ENCODE results near the gene ORC3.

DNA sequence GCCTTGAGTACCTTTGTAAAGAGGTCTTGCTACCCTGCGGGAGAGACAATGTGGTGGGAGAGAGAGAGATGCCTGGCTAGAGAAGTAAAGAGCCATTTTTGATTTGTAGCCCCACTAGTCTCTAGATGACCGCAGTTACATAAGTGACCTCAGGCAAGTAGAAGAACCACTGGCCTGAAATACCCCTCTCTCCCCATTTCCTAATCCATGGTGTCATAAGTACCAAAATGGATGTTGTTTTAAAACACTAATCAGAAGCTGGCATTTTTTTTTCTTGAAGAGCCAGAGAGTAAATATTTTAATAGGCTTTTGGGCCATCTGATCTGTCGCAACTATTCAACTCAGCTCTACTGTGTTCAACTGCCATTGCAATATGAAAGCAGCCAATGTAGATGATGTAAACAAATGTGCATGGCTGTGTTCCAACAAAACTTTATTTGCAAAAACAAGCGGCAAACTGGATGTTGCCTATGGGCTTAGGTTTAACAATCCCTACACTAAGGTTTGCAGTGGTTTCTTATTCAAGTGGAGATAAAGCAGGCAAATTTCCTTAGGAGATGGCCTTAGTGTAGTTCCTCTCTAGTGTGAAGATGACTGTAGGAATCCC is 36.7 kb upstream of the ORC3 start:
- TF ChIP-seq, protein P1, sequence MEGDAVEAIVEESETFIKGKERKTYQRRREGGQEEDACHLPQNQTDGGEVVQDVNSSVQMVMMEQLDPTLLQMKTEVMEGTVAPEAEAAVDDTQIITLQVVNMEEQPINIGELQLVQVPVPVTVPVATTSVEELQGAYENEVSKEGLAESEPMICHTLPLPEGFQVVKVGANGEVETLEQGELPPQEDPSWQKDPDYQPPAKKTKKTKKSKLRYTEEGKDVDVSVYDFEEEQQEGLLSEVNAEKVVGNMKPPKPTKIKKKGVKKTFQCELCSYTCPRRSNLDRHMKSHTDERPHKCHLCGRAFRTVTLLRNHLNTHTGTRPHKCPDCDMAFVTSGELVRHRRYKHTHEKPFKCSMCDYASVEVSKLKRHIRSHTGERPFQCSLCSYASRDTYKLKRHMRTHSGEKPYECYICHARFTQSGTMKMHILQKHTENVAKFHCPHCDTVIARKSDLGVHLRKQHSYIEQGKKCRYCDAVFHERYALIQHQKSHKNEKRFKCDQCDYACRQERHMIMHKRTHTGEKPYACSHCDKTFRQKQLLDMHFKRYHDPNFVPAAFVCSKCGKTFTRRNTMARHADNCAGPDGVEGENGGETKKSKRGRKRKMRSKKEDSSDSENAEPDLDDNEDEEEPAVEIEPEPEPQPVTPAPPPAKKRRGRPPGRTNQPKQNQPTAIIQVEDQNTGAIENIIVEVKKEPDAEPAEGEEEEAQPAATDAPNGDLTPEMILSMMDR (IDR thresholded peaks at IDR 0.05): no peak
- TF ChIP-seq POLR2A (IDR thresholded peaks at IDR 0.05): no peak

Data from adrenal gland (tissue), 5 donors.